ENCODE results near the gene MYO7B.

GRCh38 chr2:127568128-127568527 is 32.6 kb downstream of the MYO7B start:
- TF ChIP-seq, protein P1, sequence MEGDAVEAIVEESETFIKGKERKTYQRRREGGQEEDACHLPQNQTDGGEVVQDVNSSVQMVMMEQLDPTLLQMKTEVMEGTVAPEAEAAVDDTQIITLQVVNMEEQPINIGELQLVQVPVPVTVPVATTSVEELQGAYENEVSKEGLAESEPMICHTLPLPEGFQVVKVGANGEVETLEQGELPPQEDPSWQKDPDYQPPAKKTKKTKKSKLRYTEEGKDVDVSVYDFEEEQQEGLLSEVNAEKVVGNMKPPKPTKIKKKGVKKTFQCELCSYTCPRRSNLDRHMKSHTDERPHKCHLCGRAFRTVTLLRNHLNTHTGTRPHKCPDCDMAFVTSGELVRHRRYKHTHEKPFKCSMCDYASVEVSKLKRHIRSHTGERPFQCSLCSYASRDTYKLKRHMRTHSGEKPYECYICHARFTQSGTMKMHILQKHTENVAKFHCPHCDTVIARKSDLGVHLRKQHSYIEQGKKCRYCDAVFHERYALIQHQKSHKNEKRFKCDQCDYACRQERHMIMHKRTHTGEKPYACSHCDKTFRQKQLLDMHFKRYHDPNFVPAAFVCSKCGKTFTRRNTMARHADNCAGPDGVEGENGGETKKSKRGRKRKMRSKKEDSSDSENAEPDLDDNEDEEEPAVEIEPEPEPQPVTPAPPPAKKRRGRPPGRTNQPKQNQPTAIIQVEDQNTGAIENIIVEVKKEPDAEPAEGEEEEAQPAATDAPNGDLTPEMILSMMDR (IDR thresholded peaks at IDR 0.05; ENCODE audit: poor library complexity) = no peak
- no peak for TF ChIP-seq EZH2phosphoT487 (IDR thresholded peaks at IDR 0.05; ENCODE audit: low read depth, severe bottlenecking, unreplicated experiment)

Measured in hepatocyte (in vitro differentiated cells).